HepG2 (cell line): ENCODE results near the gene USP19. TPM values are rescaled to one million over a fixed set of nuclear protein-coding genes. Genes with fewer than 3 reads are reported as not detected.
A peak's percentile ranks its signal among the peaks of the same experiment; 100 is the strongest.

Experiments used
- ARNTL ChIP-seq: sonication (generic); formaldehyde crosslinking; IDR thresholded peaks from 2 replicates; pipeline ENCODE4 v1.4.0; 2020; ENCODE audit warnings: mild to moderate bottlenecking, missing genetic modification reagents
- HES4 ChIP-seq: sonication (generic); formaldehyde crosslinking; IDR thresholded peaks from 2 replicates; pipeline ENCODE4 v1.9.0; 2021; ENCODE audit warnings: mild to moderate bottlenecking, missing genetic modification reagents, borderline replicate concordance
- HNRNPUL1 ChIP-seq: fragments of 200-400 bp; formaldehyde crosslinking; IDR thresholded peaks from 2 replicates; pipeline ENCODE4 v1.6.1; 2017; ENCODE audit warnings: low read depth, mild to moderate bottlenecking, low read length, moderate library complexity
- MEF2D ChIP-seq: sonication (generic); formaldehyde crosslinking; IDR thresholded peaks from 2 replicates; pipeline ENCODE4 v1.5.1; 2020; ENCODE audit warnings: mild to moderate bottlenecking, missing genetic modification reagents
- MLLT10 ChIP-seq: sonication (generic); formaldehyde crosslinking; IDR thresholded peaks from 2 replicates; pipeline ENCODE4 v1.4.0; 2020; ENCODE audit warnings: missing genetic modification reagents
- MXD4 ChIP-seq: IDR thresholded peaks from 2 replicates; pipeline ENCODE4 v1.6.1; 2016; ENCODE audit warnings: mild to moderate bottlenecking, missing biosample characterization, missing genetic modification reagents
- NFE2L1 ChIP-seq: sonication (generic); formaldehyde crosslinking; IDR thresholded peaks from 2 replicates; pipeline ENCODE4 v1.4.0; 2020; ENCODE audit warnings: missing genetic modification reagents, mild to moderate bottlenecking, borderline replicate concordance
- NKX3-1 ChIP-seq: sonication (generic); formaldehyde crosslinking; IDR thresholded peaks from 2 replicates; pipeline ENCODE4 v1.5.0; 2020; ENCODE audit warnings: missing genetic modification reagents
- PITX1 ChIP-seq: sonication (generic); formaldehyde crosslinking; IDR thresholded peaks from 2 replicates; pipeline ENCODE4 v1.5.1; 2020; ENCODE audit warnings: mild to moderate bottlenecking, missing genetic modification reagents
- SAP130 ChIP-seq: IDR thresholded peaks from 2 replicates; pipeline ENCODE4 v1.6.1; 2016; ENCODE audit warnings: low read depth
- SMARCC2 ChIP-seq: fragments of 450-650 bp; IDR thresholded peaks from 2 replicates; pipeline ENCODE4 v1.6.1; 2017; ENCODE audit warnings: antibody characterized with exemption, mild to moderate bottlenecking
- SPEN ChIP-seq: sonication (generic); formaldehyde crosslinking; IDR thresholded peaks from 2 replicates; pipeline ENCODE4 v1.5.1; 2020; ENCODE audit warnings: low read depth, mild to moderate bottlenecking, missing genetic modification reagents
- YY1 ChIP-seq: IDR thresholded peaks from 2 replicates; pipeline ENCODE4 v1.6.1; 2011; ENCODE audit warnings: low read length, low read depth, moderate library complexity, mild to moderate bottlenecking; ENCODE audit not compliant: insufficient read depth, insufficient replicate concordance
- ZKSCAN5 ChIP-seq: sonication (generic); formaldehyde crosslinking; IDR thresholded peaks from 2 replicates; pipeline ENCODE4 v1.5.1; 2020; ENCODE audit warnings: mild to moderate bottlenecking, missing genetic modification reagents
- ZNF556 ChIP-seq: sonication (generic); formaldehyde crosslinking; IDR thresholded peaks from 2 replicates; pipeline ENCODE4 v1.4.0; 2020; ENCODE audit warnings: mild to moderate bottlenecking, missing genetic modification reagents, borderline replicate concordance
- ZNF615 ChIP-seq: sonication (generic); formaldehyde crosslinking; IDR thresholded peaks from 2 replicates; pipeline ENCODE4 v1.5.0; 2020; ENCODE audit warnings: mild to moderate bottlenecking, missing genetic modification reagents, borderline replicate concordance
- ZNF879 ChIP-seq: sonication (generic); formaldehyde crosslinking; IDR thresholded peaks from 2 replicates; pipeline ENCODE4 v1.8.1; 2023; ENCODE audit warnings: missing genetic modification reagents
- polyA plus RNA-seq, 8 experiments: library from polyadenylated mRNA; depleted of rRNA in 3 of 8; stranded (reverse) in 7 of 8; unstranded in 1 of 8; fragments of >200 nt; fragmentation: Illumina TruSeq in 4 of 8; extraction: Trizol in 4 of 8; gene quantifications; 2 replicates each; pipeline versions ENCODE4 v1.2.1 to v1.2.3, GENCODE V29; 2011 to 2016; ENCODE audit warnings: low read depth in 4 of 8, missing spikeins in 1 of 8, mixed read lengths in 1 of 8; ENCODE audit not compliant: insufficient read depth in 1 of 8
- total RNA-seq, 5 experiments: library from RNA; depleted of rRNA; stranded (reverse); fragments of >200 nt; fragmentation: Illumina TruSeq; extraction: Trizol; gene quantifications; 2 replicates each; pipeline ENCODE4 v1.2.3, GENCODE V29; 2016; ENCODE audit warnings: low read depth in 1 of 5
- TF ChIP-seq, protein P1 (sequence below): IDR thresholded peaks from 2 replicates; pipeline ENCODE4 v1.6.1; 2018; ENCODE audit warnings: missing genetic modification reagents
- TF ChIP-seq, protein P2 (sequence below): sonication (generic); formaldehyde crosslinking; IDR thresholded peaks from 2 replicates; pipeline ENCODE4 v1.4.0; 2020; ENCODE audit warnings: mild to moderate bottlenecking, missing genetic modification reagents
- TF ChIP-seq, protein P3 (sequence below): sonication (generic); formaldehyde crosslinking; IDR thresholded peaks from 2 replicates; pipeline ENCODE4 v1.4.0; 2020; ENCODE audit warnings: missing genetic modification reagents, mild to moderate bottlenecking, borderline replicate concordance
- TF ChIP-seq, protein P4 (sequence below), 2 experiments: fragments of 450-650 bp in 1 of 2; sonication (generic) in 1 of 2; formaldehyde crosslinking; IDR thresholded peaks; 2 replicates each; pipeline versions ENCODE4 v1.5.0 to v1.8.0; 2020 to 2022; ENCODE audit warnings: mild to moderate bottlenecking in 1 of 2, missing genetic modification reagents in 1 of 2

Gene USP19
- total and polyA plus RNA-seq, 2 of the 13 experiments (the other 11 are each of a cell fraction or from before 2014, with no cell fraction given), result 28.3 to 31.7 TPM

DNA sequence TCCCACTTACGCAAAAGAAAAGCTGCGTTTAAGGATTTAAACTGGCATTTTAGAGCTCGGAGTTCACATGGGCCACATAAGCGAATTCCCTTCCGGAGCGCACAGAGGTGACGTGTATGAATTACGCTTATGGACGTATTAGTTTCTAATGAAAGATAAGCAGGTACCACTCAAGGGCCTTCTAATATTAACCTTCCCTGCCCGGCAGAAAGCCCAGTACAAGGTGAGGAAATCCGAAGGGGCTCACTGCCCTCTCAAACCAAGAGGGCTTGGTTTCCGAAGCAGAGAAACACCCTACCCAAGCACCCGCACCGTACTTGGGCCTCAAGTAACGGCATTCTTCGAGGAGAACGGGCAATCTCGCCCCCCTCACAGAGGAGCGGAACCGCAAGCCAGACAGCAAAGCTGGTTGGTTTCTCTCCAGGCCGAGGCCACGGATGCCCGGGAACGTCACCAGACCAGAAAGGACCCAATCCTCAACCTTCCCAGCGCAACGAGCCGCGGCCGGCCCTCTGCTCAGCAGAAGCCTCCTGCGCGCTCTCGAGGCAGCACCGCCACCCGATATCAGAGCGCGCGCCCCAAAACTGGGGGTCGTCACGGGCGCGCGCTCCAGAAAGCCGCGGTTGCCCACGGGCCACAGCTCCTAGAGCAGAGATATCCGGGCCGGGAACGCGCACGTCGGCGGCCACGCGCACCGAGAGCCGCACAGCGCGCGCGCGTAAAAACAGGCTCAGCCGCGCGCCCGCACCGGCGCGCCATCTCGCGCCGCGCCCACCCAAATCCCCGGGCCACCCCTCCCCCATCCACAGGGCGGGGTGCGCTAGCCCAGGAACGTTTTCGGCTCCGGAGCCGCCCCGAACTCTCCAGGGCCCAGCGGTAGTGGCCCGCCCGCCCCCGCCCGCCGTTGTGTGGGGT is 27.4 kb downstream of the USP19 start (continued):
- TF ChIP-seq ZNF556, result peak; percentile 68; the same call in 1 of the 2 replicates
- TF ChIP-seq, protein P1, sequence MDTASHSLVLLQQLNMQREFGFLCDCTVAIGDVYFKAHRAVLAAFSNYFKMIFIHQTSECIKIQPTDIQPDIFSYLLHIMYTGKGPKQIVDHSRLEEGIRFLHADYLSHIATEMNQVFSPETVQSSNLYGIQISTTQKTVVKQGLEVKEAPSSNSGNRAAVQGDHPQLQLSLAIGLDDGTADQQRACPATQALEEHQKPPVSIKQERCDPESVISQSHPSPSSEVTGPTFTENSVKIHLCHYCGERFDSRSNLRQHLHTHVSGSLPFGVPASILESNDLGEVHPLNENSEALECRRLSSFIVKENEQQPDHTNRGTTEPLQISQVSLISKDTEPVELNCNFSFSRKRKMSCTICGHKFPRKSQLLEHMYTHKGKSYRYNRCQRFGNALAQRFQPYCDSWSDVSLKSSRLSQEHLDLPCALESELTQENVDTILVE, result no peak
- TF ChIP-seq NKX3-1, result 0 out of 2 replicates have a peak, but pooled peaks have one; percentile 52
- TF ChIP-seq, protein P2, sequence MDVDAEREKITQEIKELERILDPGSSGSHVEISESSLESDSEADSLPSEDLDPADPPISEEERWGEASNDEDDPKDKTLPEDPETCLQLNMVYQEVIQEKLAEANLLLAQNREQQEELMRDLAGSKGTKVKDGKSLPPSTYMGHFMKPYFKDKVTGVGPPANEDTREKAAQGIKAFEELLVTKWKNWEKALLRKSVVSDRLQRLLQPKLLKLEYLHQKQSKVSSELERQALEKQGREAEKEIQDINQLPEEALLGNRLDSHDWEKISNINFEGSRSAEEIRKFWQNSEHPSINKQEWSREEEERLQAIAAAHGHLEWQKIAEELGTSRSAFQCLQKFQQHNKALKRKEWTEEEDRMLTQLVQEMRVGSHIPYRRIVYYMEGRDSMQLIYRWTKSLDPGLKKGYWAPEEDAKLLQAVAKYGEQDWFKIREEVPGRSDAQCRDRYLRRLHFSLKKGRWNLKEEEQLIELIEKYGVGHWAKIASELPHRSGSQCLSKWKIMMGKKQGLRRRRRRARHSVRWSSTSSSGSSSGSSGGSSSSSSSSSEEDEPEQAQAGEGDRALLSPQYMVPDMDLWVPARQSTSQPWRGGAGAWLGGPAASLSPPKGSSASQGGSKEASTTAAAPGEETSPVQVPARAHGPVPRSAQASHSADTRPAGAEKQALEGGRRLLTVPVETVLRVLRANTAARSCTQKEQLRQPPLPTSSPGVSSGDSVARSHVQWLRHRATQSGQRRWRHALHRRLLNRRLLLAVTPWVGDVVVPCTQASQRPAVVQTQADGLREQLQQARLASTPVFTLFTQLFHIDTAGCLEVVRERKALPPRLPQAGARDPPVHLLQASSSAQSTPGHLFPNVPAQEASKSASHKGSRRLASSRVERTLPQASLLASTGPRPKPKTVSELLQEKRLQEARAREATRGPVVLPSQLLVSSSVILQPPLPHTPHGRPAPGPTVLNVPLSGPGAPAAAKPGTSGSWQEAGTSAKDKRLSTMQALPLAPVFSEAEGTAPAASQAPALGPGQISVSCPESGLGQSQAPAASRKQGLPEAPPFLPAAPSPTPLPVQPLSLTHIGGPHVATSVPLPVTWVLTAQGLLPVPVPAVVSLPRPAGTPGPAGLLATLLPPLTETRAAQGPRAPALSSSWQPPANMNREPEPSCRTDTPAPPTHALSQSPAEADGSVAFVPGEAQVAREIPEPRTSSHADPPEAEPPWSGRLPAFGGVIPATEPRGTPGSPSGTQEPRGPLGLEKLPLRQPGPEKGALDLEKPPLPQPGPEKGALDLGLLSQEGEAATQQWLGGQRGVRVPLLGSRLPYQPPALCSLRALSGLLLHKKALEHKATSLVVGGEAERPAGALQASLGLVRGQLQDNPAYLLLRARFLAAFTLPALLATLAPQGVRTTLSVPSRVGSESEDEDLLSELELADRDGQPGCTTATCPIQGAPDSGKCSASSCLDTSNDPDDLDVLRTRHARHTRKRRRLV, result no peak
- TF ChIP-seq ZNF615, result peak; percentile 80
- TF ChIP-seq, protein P3, sequence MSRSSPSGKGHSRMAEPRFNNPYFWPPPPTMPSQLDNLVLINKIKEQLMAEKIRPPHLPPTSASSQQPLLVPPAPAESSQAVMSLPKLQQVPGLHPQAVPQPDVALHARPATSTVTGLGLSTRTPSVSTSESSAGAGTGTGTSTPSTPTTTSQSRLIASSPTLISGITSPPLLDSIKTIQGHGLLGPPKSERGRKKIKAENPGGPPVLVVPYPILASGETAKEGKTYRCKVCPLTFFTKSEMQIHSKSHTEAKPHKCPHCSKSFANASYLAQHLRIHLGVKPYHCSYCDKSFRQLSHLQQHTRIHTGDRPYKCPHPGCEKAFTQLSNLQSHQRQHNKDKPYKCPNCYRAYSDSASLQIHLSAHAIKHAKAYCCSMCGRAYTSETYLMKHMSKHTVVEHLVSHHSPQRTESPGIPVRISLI, result peak; percentile 30; the same call in 1 of the 2 replicates
- no peak for TF ChIP-seq ZKSCAN5 (CRISPR knock-in tag)
- no peak for TF ChIP-seq HES4 (CRISPR knock-in tag)
- peak; percentile 30; the same call in 1 of the 2 replicates for TF ChIP-seq SAP130 (CRISPR knock-in tag)
- TF ChIP-seq PITX1 (CRISPR knock-in tag), result 0 out of 2 replicates have a peak, but pooled peaks have one; percentile 5
- no peak for TF ChIP-seq SMARCC2
- TF ChIP-seq MXD4 (CRISPR knock-in tag), result no peak
- peak; percentile 35; the same call in 1 of the 2 replicates for TF ChIP-seq MEF2D
- peak; percentile 55; the same call in 1 of the 2 replicates for TF ChIP-seq MLLT10 (CRISPR knock-in tag)
- TF ChIP-seq SPEN (CRISPR knock-in tag), result no peak
- TF ChIP-seq, protein P4, sequence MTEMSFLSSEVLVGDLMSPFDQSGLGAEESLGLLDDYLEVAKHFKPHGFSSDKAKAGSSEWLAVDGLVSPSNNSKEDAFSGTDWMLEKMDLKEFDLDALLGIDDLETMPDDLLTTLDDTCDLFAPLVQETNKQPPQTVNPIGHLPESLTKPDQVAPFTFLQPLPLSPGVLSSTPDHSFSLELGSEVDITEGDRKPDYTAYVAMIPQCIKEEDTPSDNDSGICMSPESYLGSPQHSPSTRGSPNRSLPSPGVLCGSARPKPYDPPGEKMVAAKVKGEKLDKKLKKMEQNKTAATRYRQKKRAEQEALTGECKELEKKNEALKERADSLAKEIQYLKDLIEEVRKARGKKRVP (CRISPR knock-in tag; IDR thresholded peaks at IDR 0.05), result no peak
- TF ChIP-seq ZNF879 (CRISPR knock-in tag), result 0 out of 2 replicates have a peak, but pooled peaks have one; percentile 54
- no peak for TF ChIP-seq YY1
- TF ChIP-seq HNRNPUL1, result no peak
- TF ChIP-seq ARNTL, result no peak; the same call in 1 of the 2 replicates
- TF ChIP-seq NFE2L1 (CRISPR knock-in tag), result no peak
